ENCODE data around the gene AUP1.

AUP1 gene

DNA sequence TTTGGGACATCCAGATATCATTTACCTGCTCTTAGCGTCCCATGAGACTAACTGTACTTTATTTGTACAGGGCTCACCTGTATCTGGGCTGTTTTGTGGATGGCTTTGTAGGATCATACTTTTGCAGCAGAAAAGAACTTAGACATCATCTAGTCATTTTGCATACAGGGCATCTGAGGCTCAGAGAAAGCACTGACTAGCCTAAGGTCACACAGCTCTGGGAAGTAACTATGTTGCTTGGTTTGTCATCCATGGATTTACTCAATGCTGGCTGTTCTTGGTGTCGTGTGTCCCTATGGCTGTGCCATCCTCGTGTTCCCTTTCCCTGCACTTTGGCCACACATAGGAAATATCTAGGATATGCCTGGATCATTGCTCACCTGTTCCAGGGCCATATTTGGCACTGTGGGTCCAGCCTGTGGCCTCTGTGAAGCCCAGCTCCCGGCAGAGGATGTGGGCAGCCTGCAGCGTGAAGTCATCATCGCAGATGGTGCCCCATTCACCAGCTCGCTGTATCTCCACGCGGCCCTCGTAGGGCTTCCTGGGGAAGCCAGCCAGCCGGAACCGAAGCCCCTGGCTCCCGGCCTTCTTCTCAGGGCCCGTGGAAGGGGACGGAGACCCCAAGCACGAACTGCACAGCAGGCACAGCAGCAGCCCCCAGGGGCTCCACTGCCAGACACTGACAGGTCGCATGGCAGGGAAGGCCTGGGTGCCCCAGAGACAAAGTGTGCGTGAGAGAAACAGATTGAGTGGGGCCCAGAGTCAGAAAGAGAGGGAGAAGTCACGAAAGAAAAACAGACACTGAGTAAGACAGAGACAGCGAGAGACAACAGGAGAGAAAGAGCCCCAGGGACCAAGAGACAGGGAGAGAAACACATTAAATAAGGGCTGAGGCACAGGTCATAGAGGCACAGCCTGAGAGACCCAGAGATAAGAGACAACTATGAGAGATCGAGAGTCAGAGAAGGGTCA is 22.7 kb upstream of the AUP1 start:
- no peak overlapping the region for H3K4me3 ChIP-seq (ENCODE audit: low read depth in 1 of 2, low read length in 1 of 2)
- peaks cover 48 to 58% of the 10 kb centered on the region in 2 experiments for H3K4me1 ChIP-seq (ENCODE audit: control insufficient read depth in 1 of 2, insufficient read depth in 1 of 2, low read depth in 1 of 2, low read length in 1 of 2)
- H3K36me3 ChIP-seq, result peaks cover 10% of the 10 kb centered on the region
- H3K27me3 ChIP-seq, result peaks cover 15% of the 10 kb centered on the region
- H3K27ac ChIP-seq, result no peak overlapping the region
- H3K9me3 ChIP-seq, result no peaks in the 10 kb centered on the region
- TF ChIP-seq, protein P1, sequence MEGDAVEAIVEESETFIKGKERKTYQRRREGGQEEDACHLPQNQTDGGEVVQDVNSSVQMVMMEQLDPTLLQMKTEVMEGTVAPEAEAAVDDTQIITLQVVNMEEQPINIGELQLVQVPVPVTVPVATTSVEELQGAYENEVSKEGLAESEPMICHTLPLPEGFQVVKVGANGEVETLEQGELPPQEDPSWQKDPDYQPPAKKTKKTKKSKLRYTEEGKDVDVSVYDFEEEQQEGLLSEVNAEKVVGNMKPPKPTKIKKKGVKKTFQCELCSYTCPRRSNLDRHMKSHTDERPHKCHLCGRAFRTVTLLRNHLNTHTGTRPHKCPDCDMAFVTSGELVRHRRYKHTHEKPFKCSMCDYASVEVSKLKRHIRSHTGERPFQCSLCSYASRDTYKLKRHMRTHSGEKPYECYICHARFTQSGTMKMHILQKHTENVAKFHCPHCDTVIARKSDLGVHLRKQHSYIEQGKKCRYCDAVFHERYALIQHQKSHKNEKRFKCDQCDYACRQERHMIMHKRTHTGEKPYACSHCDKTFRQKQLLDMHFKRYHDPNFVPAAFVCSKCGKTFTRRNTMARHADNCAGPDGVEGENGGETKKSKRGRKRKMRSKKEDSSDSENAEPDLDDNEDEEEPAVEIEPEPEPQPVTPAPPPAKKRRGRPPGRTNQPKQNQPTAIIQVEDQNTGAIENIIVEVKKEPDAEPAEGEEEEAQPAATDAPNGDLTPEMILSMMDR (IDR thresholded peaks at IDR 0.05), result no peak

DNA sequence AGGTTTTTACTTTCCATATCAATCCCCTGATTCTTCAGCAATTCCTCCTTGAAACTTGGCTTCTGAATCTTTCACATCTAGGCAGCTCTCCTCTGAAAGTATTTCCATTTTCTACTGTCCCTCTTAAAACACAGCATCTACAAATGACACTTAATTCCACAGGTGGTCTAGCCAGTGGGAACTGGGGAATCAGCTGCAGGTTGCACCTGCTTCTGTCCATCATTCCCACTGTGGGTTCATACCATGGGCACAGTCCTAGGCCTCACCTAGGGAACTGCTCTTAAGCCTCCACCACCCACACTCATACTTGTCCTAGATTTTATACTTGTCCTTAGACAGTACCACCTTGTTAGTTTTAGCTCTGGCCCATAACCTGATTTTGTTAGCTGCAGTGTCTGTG is 22.0 kb upstream of the AUP1 start:
- TF ChIP-seq, protein P1 (IDR thresholded peaks at IDR 0.05), result no peak
- Histone ChIP-seq H3K36me3 (peaks cover 5% of the 10 kb centered on the region), H3K4me1 (ENCODE audit: control insufficient read depth in 1 of 2, insufficient read depth in 1 of 2, low read depth in 1 of 2, low read length in 1 of 2) (peaks cover 41 to 51% of the 10 kb centered on the region in 2 experiments)

DNA sequence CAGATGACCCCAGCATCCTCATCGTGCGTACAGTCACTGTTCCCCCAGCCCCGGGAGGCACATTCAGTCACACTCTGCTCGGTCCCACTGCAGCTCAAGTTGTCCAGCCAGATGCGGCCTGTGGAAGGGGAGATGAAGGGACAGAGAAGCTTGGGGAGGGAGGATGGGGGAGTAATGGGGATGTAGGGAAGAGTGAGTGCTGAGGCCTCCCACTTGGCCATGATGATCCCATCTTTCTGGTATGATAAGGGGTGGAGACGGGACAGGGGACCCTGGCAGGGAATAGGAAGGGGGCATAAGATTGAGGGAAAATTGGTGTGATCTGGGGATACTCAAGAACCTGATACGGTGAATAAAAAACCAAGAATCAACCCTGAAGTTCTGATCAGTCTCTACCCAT is 20.7 kb upstream of the AUP1 start:
- no peaks in the 10 kb centered on the region for H3K36me3 ChIP-seq
- TF ChIP-seq, protein P1 (IDR thresholded peaks at IDR 0.05), result no peak
- peaks cover 28 to 39% of the 10 kb centered on the region in 2 experiments for H3K4me1 ChIP-seq (ENCODE audit: control insufficient read depth in 1 of 2, insufficient read depth in 1 of 2, low read depth in 1 of 2, low read length in 1 of 2)

More for the DNA sequence above, 22.0 kb upstream of the AUP1 start:
- Histone ChIP-seq H3K4me3 (ENCODE audit: low read depth in 1 of 2, low read length in 1 of 2) (no peak overlapping the region), H3K27ac (no peak overlapping the region), H3K9me3 (no peaks in the 10 kb centered on the region), H3K27me3 (peaks cover 15% of the 10 kb centered on the region)

DNA sequence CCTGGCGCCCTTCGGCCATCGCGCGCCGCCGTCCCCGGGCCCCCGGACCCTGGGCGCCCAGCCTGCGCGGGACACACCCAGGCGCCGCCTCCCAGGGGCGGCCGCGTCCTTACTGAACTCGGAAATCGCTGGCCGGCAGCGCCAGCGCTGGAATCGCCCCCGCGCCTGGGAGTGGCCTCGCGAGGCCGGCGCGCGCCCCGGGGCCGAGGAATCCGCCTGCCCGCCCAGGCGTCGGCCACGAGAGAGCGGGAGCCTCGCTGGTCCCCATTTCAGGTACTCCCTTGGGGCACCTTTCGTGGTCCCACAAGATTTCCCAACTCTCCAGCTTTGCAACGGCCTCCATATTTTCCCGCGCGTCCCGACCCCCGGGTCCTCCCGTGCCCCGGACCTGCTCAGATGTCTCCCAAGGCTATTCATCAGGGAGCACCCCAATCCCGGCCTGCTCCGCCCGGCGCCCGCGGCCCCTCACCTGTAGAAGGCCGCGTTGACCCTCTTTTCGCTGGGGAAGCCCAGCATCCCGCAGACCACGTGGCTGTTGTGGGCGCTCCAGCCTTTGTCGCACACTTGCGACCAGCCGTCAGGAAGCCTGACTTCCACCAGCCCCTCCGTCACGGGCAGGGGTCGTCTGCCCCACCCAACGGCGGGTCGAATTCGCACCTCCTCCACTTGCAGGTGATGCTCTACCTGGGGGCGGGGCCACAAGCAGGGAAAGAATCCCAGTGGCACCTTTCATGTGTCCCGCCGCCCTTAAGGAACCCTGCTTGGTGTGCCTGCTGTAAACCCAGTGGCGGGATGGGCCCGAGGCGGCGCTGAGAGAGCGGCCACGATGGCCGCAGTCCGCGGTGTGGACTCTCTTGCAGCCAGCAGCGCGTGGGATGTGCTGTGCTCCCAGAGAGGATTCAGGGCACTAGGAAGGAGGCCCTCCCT is 19.7 kb upstream of the AUP1 start:
- peak overlapping the region; percentile 61 to 73 for H3K4me3 ChIP-seq (ENCODE audit: low read depth in 1 of 2, low read length in 1 of 2)
- H3K36me3 ChIP-seq, result no peaks in the 10 kb centered on the region
- H3K27me3 ChIP-seq, result peaks cover 15% of the 10 kb centered on the region
- no peaks in the 10 kb centered on the region for H3K9me3 ChIP-seq
- H3K27ac ChIP-seq, result no peak overlapping the region
- TF ChIP-seq, protein P1 (IDR thresholded peaks at IDR 0.05), result no peak
- H3K4me1 ChIP-seq (ENCODE audit: control insufficient read depth in 1 of 2, insufficient read depth in 1 of 2, low read depth in 1 of 2, low read length in 1 of 2), result peaks cover 26 to 39% of the 10 kb centered on the region in 2 experiments

More for the DNA sequence above, 20.7 kb upstream of the AUP1 start:
- Histone ChIP-seq H3K9me3 (no peaks in the 10 kb centered on the region), H3K27me3 (peaks cover 15% of the 10 kb centered on the region), H3K4me3 (ENCODE audit: low read depth in 1 of 2, low read length in 1 of 2) (no peak overlapping the region), H3K27ac (no peak overlapping the region)

DNA sequence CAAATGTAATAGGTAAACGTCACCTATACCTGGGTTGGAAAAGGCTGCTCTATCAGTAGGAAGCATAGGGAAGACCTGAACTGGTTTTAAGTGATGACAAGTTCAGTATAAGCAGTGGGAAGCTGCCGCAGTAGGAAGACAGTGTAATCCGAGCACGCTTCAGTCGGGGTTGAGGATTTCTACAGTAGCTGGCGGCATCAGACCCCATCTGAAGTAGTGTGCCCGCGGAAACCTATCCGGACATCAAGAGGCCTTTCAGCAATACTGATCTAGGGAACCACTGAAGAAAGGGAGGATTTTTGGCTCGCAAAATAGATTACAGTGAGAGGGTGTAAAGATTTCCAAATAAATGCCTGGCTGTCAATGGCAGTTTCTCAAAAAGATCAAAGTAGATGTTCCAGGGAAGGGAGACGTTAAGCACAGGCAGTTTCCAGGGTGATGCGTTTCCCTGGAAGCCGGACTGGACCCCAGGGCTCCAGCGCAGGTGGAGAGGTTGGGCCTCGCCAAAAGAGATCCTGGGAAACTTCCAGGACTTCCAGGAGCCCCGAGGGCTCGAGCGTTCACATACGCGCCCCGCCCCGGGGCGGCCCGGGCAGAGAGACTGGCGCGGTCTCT is 18.9 kb upstream of the AUP1 start:
- Histone ChIP-seq H3K9me3 (no peaks in the 10 kb centered on the region), H3K27ac (no peak overlapping the region), H3K4me1 (ENCODE audit: control insufficient read depth in 1 of 2, insufficient read depth in 1 of 2, low read depth in 1 of 2, low read length in 1 of 2) (peaks cover 19 to 34% of the 10 kb centered on the region in 2 experiments), H3K27me3 (peaks cover 15% of the 10 kb centered on the region), H3K36me3 (no peaks in the 10 kb centered on the region), H3K4me3 (ENCODE audit: low read depth in 1 of 2, low read length in 1 of 2) (peak overlapping the region; percentile 61 to 73)
- TF ChIP-seq, protein P1 (IDR thresholded peaks at IDR 0.05), result no peak
